HG02885 (cell line): ENCODE results near the gene ULBP1.
"Not testable (repeated sequence)": the region's sequence is repeated elsewhere in the genome, so short reads cannot be mapped to it uniquely, and the experiment has no call there.

ENCODE experiments used
- ATAC-seq: cut with Tn5 transposase; IDR thresholded peaks from one replicate; pipeline ENCODE4 v1.9.1; 2021; ENCODE audit warnings: mild to moderate bottlenecking; ENCODE audit not compliant: unreplicated experiment, poor library complexity

ULBP1 gene

GRCh38 chr6:149968909-149969308 is 5.2 kb downstream of the ULBP1 start:
- ATAC-seq = not testable (repeated sequence)

- no peak for ATAC-seq
Measured at GRCh38 chr6:149969635-149970034, 5.9 kb downstream of the ULBP1 start.

- ATAC-seq = not testable (repeated sequence)
Measured at GRCh38 chr6:149974394-149974793, 10.7 kb downstream of the ULBP1 start.

- ATAC-seq = no peak
Measured at GRCh38 chr6:149974825-149975224, 11.1 kb downstream of the ULBP1 start.

- ATAC-seq = no peak
Measured at GRCh38 chr6:149975400-149975799, 11.7 kb downstream of the ULBP1 start.

- no peak for ATAC-seq
Measured at GRCh38 chr6:149977221-149977620, 13.5 kb downstream of the ULBP1 start.

- no peak for ATAC-seq
Measured at GRCh38 chr6:149978610-149979009, 14.9 kb downstream of the ULBP1 start.

- ATAC-seq = no peak
Measured at GRCh38 chr6:149979293-149979692, 15.6 kb downstream of the ULBP1 start.

GRCh38 chr6:149983145-149983544 is 19.4 kb downstream of the ULBP1 start:
- no peak for ATAC-seq

- no peak for ATAC-seq
Measured at GRCh38 chr6:149984773-149985172, 21.0 kb downstream of the ULBP1 start.

- no peak for ATAC-seq
Measured at GRCh38 chr6:149985481-149985937, 21.8 kb downstream of the ULBP1 start.

- ATAC-seq = no peak
Measured at GRCh38 chr6:149987602-149988107, 23.9 kb downstream of the ULBP1 start.

- ATAC-seq = no peak
Measured at GRCh38 chr6:149988550-149989346, 25.0 kb downstream of the ULBP1 start.

- ATAC-seq = no peak
Measured at GRCh38 chr6:149990212-149990660, 26.5 kb downstream of the ULBP1 start.

- no peak for ATAC-seq
Measured at GRCh38 chr6:149990661-149991471, 27.1 kb downstream of the ULBP1 start.

GRCh38 chr6:149991472-149991795 is 27.7 kb downstream of the ULBP1 start:
- ATAC-seq = not testable (repeated sequence)

- no peak for ATAC-seq
Measured at GRCh38 chr6:149991838-149992237, 28.1 kb downstream of the ULBP1 start.

GRCh38 chr6:149995235-149995750 is 31.6 kb downstream of the ULBP1 start:
- ATAC-seq = no peak

GRCh38 chr6:149995971-149996370 is 32.2 kb downstream of the ULBP1 start:
- no peak for ATAC-seq

GRCh38 chr6:149999636-150000035 is 35.9 kb downstream of the ULBP1 start:
- ATAC-seq = no peak
